DND-41 (cell line): Measurements from ENCODE around the gene DYNC1H1.

Experiments used
- ATAC-seq: fragments of 200-7000 bp; cut with Tn5 transposase; 3 replicates; pipeline ENCODE4 v1.9.1; 2021; ENCODE audit warnings: low read depth; ENCODE audit not compliant: insufficient read depth
- DNase-seq: peaks from one replicate; pipeline ENCODE4 v3.0.0-alpha.2; 2020
- H2AFZ ChIP-seq: 2 replicates; pipeline ENCODE4 v1.6.0; 2012; ENCODE audit warnings: low read depth, low read length
- H3K27ac ChIP-seq: 2 replicates; pipeline ENCODE4 v1.5.1; 2012; ENCODE audit warnings: low read length, inconsistent platforms
- H3K27me3 ChIP-seq: fragments of 200-600 bp; sonication (generic); 2 replicates; pipeline ENCODE4 v1.6.0; 2012; ENCODE audit warnings: low read length, mild to moderate bottlenecking, inconsistent platforms; ENCODE audit not compliant: insufficient read depth, poor library complexity
- H3K36me3 ChIP-seq: 2 replicates; pipeline ENCODE4 v1.5.1; 2012; ENCODE audit warnings: low read length, inconsistent platforms; ENCODE audit not compliant: insufficient read depth
- H3K4me1 ChIP-seq: 2 replicates; pipeline ENCODE4 v1.5.1; 2012; ENCODE audit warnings: mild to moderate bottlenecking, low read length; ENCODE audit not compliant: insufficient read depth
- H3K4me2 ChIP-seq: 2 replicates; pipeline ENCODE4 v1.6.0; 2012; ENCODE audit warnings: mild to moderate bottlenecking, moderate library complexity, low read length, inconsistent platforms; ENCODE audit not compliant: insufficient read depth
- H3K4me3 ChIP-seq, 2 experiments: fragments of 200-600 bp in 1 of 2; shearing (Covaris generic) in 1 of 2; 2 replicates each; pipeline ENCODE4 v1.5.1; 2012 to 2016; ENCODE audit warnings: inconsistent platforms in 2 of 2, low read length in 2 of 2, mild to moderate bottlenecking in 2 of 2, low read depth in 1 of 2, moderate library complexity in 1 of 2
- H3K79me2 ChIP-seq: 2 replicates; pipeline ENCODE4 v1.6.0; 2012; ENCODE audit warnings: low read length, inconsistent platforms; ENCODE audit not compliant: insufficient read depth
- H3K9ac ChIP-seq: 2 replicates; pipeline ENCODE4 v1.6.0; 2012; ENCODE audit warnings: low read depth, mild to moderate bottlenecking, inconsistent platforms, low read length, moderate library complexity
- H3K9me3 ChIP-seq: 2 replicates; pipeline ENCODE4 v1.5.1; 2012; ENCODE audit warnings: low read length, moderate library complexity, mild to moderate bottlenecking, inconsistent platforms; ENCODE audit not compliant: insufficient read depth, severe bottlenecking
- H4K20me1 ChIP-seq: 2 replicates; pipeline ENCODE4 v1.6.0; 2012; ENCODE audit warnings: low read length; ENCODE audit not compliant: insufficient read depth
- EZH2 ChIP-seq: IDR thresholded peaks from 3 replicates; pipeline ENCODE4 v1.6.1; 2012; ENCODE audit warnings: borderline replicate concordance, low read depth, mild to moderate bottlenecking, moderate library complexity, low read length, inconsistent platforms; ENCODE audit not compliant: severe bottlenecking
- TF ChIP-seq, protein P1 (sequence below): IDR thresholded peaks from 2 replicates; pipeline ENCODE4 v1.5.1; 2012; ENCODE audit warnings: borderline replicate concordance, low read length, moderate library complexity, mild to moderate bottlenecking; ENCODE audit not compliant: poor library complexity, severe bottlenecking; ENCODE audit errors: extremely low read depth

The DYNC1H1 gene

DNA sequence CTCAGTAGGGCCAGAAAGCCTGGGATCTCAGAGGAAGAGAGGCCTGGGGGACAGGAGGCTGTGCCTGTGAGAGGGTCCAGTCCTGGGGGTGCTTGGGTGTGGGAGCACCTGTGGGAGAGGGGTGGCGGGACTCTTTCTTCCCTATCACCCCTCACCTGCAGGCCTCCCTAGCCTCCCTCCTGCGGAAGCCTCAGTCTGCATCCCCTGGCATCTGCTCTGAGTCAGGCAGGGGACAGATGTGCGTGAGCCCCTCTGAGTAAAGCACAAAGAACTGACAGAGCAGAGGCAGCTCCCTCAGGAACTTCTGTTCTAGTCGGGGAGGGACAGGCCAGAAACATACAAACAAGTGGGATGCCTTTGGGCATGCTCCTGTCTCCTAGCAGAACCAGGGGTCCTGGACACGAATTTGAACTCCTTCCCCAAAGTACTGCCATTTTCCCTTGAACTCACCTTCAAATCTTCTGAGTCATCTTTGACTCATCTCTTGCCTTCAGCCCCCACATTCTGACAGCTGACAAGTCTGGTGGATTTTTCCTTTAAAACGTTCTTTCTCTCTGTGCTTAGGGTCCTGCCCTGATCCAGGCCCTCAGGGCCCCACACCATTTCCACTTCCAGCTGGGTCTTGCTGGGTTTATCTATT, 131.0 kb downstream of the DYNC1H1 start:
- H3K27ac ChIP-seq = no peak overlapping the region
- no peaks in the 10 kb centered on the region for H3K79me2 ChIP-seq
- no peak overlapping the region for H2AFZ ChIP-seq
- no peaks in the 10 kb centered on the region for H3K27me3 ChIP-seq
- no peak overlapping the region for H3K9ac ChIP-seq
- TF ChIP-seq EZH2 = no peak
- TF ChIP-seq, protein P1, sequence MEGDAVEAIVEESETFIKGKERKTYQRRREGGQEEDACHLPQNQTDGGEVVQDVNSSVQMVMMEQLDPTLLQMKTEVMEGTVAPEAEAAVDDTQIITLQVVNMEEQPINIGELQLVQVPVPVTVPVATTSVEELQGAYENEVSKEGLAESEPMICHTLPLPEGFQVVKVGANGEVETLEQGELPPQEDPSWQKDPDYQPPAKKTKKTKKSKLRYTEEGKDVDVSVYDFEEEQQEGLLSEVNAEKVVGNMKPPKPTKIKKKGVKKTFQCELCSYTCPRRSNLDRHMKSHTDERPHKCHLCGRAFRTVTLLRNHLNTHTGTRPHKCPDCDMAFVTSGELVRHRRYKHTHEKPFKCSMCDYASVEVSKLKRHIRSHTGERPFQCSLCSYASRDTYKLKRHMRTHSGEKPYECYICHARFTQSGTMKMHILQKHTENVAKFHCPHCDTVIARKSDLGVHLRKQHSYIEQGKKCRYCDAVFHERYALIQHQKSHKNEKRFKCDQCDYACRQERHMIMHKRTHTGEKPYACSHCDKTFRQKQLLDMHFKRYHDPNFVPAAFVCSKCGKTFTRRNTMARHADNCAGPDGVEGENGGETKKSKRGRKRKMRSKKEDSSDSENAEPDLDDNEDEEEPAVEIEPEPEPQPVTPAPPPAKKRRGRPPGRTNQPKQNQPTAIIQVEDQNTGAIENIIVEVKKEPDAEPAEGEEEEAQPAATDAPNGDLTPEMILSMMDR = no peak
- H3K9me3 ChIP-seq = no peaks in the 10 kb centered on the region
- H3K36me3 ChIP-seq = no peaks in the 10 kb centered on the region
- no peaks in the 10 kb centered on the region for H4K20me1 ChIP-seq
- no peak overlapping the region for H3K4me2 ChIP-seq
- H3K4me1 ChIP-seq = no peaks in the 10 kb centered on the region
- no peak overlapping the region for H3K4me3 ChIP-seq
- no peak for DNase-seq
- no peak for ATAC-seq

DNA sequence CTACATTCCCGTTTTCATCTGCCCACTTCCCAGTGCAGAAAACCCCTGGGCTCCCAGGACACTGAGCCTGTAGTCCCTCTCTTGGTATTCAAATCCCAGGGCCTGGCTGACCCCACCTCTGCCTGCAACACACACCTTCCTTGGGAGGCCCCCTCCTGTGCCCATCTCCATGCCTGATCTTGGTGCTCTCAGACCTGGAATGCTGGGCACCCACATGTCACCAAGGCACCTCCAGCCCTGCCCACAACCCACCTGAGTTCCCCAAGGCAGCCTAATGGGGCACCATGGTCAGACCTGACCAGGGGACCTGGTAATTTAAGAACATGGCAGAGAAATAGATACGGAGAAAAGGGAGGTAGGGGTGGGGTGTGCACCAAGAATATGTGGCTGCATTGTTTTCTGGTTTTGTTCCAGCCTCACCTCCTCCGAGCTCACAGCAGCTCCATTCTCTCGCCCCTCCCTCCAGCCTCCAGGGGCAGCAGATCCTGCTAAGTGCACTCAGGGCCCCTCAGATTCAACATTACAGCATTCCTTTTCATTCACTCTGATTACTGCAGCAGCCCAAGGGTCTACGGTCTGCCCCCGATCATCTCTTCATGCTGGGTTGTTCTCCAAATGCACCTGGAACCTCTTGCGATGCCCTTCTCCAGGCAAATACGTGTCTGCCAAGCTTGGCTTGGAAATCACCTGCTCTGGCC, 131.6 kb downstream of the DYNC1H1 start:
- Histone ChIP-seq H3K27ac (no peak overlapping the region), H3K36me3 (no peaks in the 10 kb centered on the region), H3K79me2 (no peaks in the 10 kb centered on the region), H3K4me3 (no peak overlapping the region), H3K27me3 (no peaks in the 10 kb centered on the region), H2AFZ (no peak overlapping the region), H3K4me1 (no peaks in the 10 kb centered on the region), H4K20me1 (no peaks in the 10 kb centered on the region), H3K9ac (no peak overlapping the region), H3K9me3 (no peaks in the 10 kb centered on the region), H3K4me2 (no peak overlapping the region)
- TF ChIP-seq, protein P1 = no peak
- TF ChIP-seq EZH2 = no peak
- ATAC-seq (peak; percentile 56; the same call in 2 of the 3 replicates), DNase-seq (no peak)

DNA sequence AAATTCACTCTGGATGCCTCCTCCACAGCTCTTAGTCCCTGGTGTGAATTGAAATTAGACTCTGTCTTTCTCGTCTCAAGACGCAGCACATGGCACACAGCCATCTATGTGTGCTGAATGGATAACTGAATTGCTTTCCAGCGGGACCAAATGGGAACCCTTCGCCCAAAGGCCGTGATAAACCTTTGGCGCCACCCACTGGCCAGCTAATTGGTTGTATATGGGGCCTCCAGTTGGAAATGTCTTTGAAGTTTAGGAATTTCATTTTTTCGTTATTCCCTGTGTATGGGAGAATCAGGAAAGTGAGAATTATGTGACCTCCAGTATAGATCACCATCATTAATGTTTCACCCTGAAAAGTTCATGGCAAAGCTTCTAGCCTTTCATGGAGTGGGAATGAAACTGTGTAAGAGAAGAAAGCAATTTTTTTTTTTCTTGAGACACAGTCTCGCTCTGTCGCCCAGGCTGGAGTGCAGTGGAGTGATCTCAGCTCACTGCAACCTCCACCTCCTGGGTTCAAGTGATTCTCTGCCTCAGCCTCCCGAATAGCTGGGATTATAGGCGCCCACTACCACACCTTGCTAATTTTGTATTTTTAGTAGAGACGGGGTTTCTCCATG, 132.3 kb downstream of the DYNC1H1 start:
- H3K9me3 ChIP-seq = no peaks in the 10 kb centered on the region
- H3K4me1 ChIP-seq = no peaks in the 10 kb centered on the region
- H3K9ac ChIP-seq = no peak overlapping the region
- H2AFZ ChIP-seq = no peak overlapping the region
- no peaks in the 10 kb centered on the region for H3K27me3 ChIP-seq
- no peaks in the 10 kb centered on the region for H3K79me2 ChIP-seq
- TF ChIP-seq EZH2 = no peak
- TF ChIP-seq, protein P1 = peak; percentile 88
- no peak overlapping the region for H3K4me3 ChIP-seq
- DNase-seq (peak; percentile 75), ATAC-seq (peak; percentile 86)
- H3K27ac ChIP-seq = no peak overlapping the region
- H3K36me3 ChIP-seq = no peaks in the 10 kb centered on the region
- H3K4me2 ChIP-seq = no peak overlapping the region
- H4K20me1 ChIP-seq = no peaks in the 10 kb centered on the region
